ENCODE results near the gene ABTB2. TPM values are rescaled to one million over a fixed set of nuclear protein-coding genes. Genes with fewer than 3 reads are reported as not detected.

ABTB2 gene
- polyA plus RNA-seq, 1 of the 3 experiments (the other 2 are of a cell fraction), result 7.8 TPM

- CTCF ChIA-PET, result interaction anchor here (1.1 kb wide), 1 partner anchor 12 kb away, joined by 3 read pairs; no protein-coding TSS in a partner anchor
- H3K27me3 ChIP-seq (ENCODE audit: insufficient read depth), result no peaks in the 10 kb centered on the region
- H3K9me2 ChIP-seq, result no peaks in the 10 kb centered on the region
- H3K4me3 ChIP-seq (ENCODE audit: low read depth in 2 of 2, low read length in 1 of 2), result no peak overlapping the region
- DNase-seq, result no peak
- POLR2A ChIA-PET, result no interaction called here
- no peak overlapping the region for H3K4me2 ChIP-seq
- no peak overlapping the region for H3K27ac ChIP-seq (ENCODE audit: low read depth in 2 of 2, low read length in 1 of 2)
- no peak overlapping the region for H2AFZ ChIP-seq (ENCODE audit: low read depth)
- no peaks in the 10 kb centered on the region for H3K36me3 ChIP-seq (replicated peaks in 1 of 2; ENCODE audit: control insufficient read depth in 1 of 2, insufficient read depth in 2 of 2, low read length in 1 of 2)
- TF ChIP-seq TCF12 (IDR thresholded peaks at IDR 0.05), result no peak
- TF ChIP-seq, protein P1, sequence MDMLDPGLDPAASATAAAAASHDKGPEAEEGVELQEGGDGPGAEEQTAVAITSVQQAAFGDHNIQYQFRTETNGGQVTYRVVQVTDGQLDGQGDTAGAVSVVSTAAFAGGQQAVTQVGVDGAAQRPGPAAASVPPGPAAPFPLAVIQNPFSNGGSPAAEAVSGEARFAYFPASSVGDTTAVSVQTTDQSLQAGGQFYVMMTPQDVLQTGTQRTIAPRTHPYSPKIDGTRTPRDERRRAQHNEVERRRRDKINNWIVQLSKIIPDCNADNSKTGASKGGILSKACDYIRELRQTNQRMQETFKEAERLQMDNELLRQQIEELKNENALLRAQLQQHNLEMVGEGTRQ (IDR thresholded peaks at IDR 0.05; ENCODE audit: borderline replicate concordance, low read depth, low read length), result no peak
- no peak for TF ChIP-seq RAD21 (IDR thresholded peaks at IDR 0.05; ENCODE audit: low read length)
- TF ChIP-seq CHD2 (IDR thresholded peaks at IDR 0.05; ENCODE audit: low read length, partially characterized antibody), result no peak
- no peak for TF ChIP-seq NRF1 (IDR thresholded peaks at IDR 0.05; ENCODE audit: low read depth, low read length)
- TF ChIP-seq TAF1 (IDR thresholded peaks at IDR 0.05; ENCODE audit: borderline replicate concordance, low read depth, low read length), result no peak
- no peak for TF ChIP-seq TEAD4 (IDR thresholded peaks at IDR 0.05; ENCODE audit: borderline replicate concordance, insufficient read depth)
- TF ChIP-seq SIN3A (IDR thresholded peaks at IDR 0.05; ENCODE audit: borderline replicate concordance, low read depth, low read length), result no peak
- no peaks in the 10 kb centered on the region for H3F3A ChIP-seq (replicated peaks; ENCODE audit: insufficient read depth)
- no peaks in the 10 kb centered on the region for H3K79me2 ChIP-seq (ENCODE audit: insufficient read depth)
- H3K9ac ChIP-seq, result no peak overlapping the region
- no peaks in the 10 kb centered on the region for H3K9me3 ChIP-seq
- peaks cover 8 to 10% of the 10 kb centered on the region in 2 experiments; a peak in 2 of 4 replicates for H3K4me1 ChIP-seq (ENCODE audit: control insufficient read depth in 1 of 2, insufficient read depth in 2 of 2, low read depth in 1 of 2, low read length in 1 of 2)
- H4K20me1 ChIP-seq (ENCODE audit: insufficient read depth), result no peaks in the 10 kb centered on the region
These were observed 135.8 kb downstream of the ABTB2 start for GRCh38 chr11:34222030-34222429.

GRCh38 chr11:34219941-34220370 lies 137.9 kb downstream of the ABTB2 start:
- H3K27ac ChIP-seq (ENCODE audit: low read depth in 2 of 2, low read length in 1 of 2), result no peak overlapping the region
- H3K4me2 ChIP-seq, result no peak overlapping the region
- H3K9me2 ChIP-seq, result no peaks in the 10 kb centered on the region
- WGBS (ENCODE audit: low lambda C conversion rate), result 83% methylated on average over 5 of the region's 5 CpGs
- no peaks in the 10 kb centered on the region for H3K79me2 ChIP-seq (ENCODE audit: insufficient read depth)
- no peak overlapping the region for H2AFZ ChIP-seq (ENCODE audit: low read depth)
- H3K4me1 ChIP-seq (ENCODE audit: control insufficient read depth in 1 of 2, insufficient read depth in 2 of 2, low read depth in 1 of 2, low read length in 1 of 2), result peaks cover 10 to 12% of the 10 kb centered on the region in 2 experiments; a peak in 3 of 4 replicates
- no peak overlapping the region for H3K9ac ChIP-seq
- H3K4me3 ChIP-seq (ENCODE audit: low read depth in 2 of 2, low read length in 1 of 2), result no peak overlapping the region
- CTCF ChIA-PET, result interaction anchor here (0.7 to 1.4 kb wide), 6 partner anchors 10 to 67 kb away, joined by 3 to 5 read pairs (median 4); no protein-coding TSS in a partner anchor
- TF ChIP-seq RXRA (IDR thresholded peaks at IDR 0.05; ENCODE audit: borderline replicate concordance, low read depth), result no peak
- TF ChIP-seq SMC3 (IDR thresholded peaks at IDR 0.05; ENCODE audit: low read depth, low read length), result no peak
- no peaks in the 10 kb centered on the region for H3K36me3 ChIP-seq (replicated peaks in 1 of 2; ENCODE audit: control insufficient read depth in 1 of 2, insufficient read depth in 2 of 2, low read length in 1 of 2)
- H3K27me3 ChIP-seq (ENCODE audit: insufficient read depth), result no peaks in the 10 kb centered on the region
- no peak for DNase-seq
- H3K9me3 ChIP-seq, result no peaks in the 10 kb centered on the region
- peaks cover 6% of the 10 kb centered on the region for H3F3A ChIP-seq (replicated peaks; ENCODE audit: insufficient read depth)
- POLR2A ChIA-PET, result no interaction called here
- no peaks in the 10 kb centered on the region for H4K20me1 ChIP-seq (ENCODE audit: insufficient read depth)

DNA sequence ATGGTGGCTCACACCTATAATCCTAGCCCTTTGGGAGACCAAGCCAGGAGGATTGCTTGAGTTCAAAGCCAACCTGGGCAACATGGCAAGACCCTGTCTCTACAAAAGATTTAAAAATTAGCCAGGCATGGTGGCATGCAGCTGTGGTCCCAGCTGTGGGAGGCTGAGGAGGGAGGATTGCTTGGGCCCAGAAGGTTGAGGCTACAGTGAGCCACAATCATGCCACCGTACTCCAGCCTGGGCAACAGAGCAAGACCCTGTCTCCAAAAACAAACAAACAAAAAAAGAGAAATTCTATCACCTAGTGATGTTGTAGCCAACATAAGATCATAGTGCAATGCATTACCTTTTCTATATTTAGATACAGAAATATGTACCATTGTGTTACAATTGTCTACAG lies 138.5 kb downstream of the ABTB2 start:
- ChIA-PET POLR2A (no interaction called here), CTCF (interaction anchor here (0.7 to 1.4 kb wide), 2 partner anchors 15 to 45 kb away, joined by 4 to 5 read pairs; no protein-coding TSS in a partner anchor)
- no peak overlapping the region for H3K27ac ChIP-seq (ENCODE audit: low read depth in 2 of 2, low read length in 1 of 2)
- 100% methylated on average over 1 of the region's 1 CpG for WGBS (ENCODE audit: low lambda C conversion rate)
- H3K36me3 ChIP-seq (replicated peaks in 1 of 2; ENCODE audit: control insufficient read depth in 1 of 2, insufficient read depth in 2 of 2, low read length in 1 of 2), result no peaks in the 10 kb centered on the region
- no peak overlapping the region for H3K4me2 ChIP-seq
- H4K20me1 ChIP-seq (ENCODE audit: insufficient read depth), result no peaks in the 10 kb centered on the region
- H2AFZ ChIP-seq (ENCODE audit: low read depth), result no peak overlapping the region
- H3K4me1 ChIP-seq (ENCODE audit: control insufficient read depth in 1 of 2, insufficient read depth in 2 of 2, low read depth in 1 of 2, low read length in 1 of 2), result peaks cover 12 to 15% of the 10 kb centered on the region in 2 experiments; a peak in 3 of 4 replicates
- H3K4me3 ChIP-seq (ENCODE audit: low read depth in 2 of 2, low read length in 1 of 2), result no peak overlapping the region
- H3K79me2 ChIP-seq (ENCODE audit: insufficient read depth), result no peaks in the 10 kb centered on the region
- no peaks in the 10 kb centered on the region for H3K9me3 ChIP-seq
- DNase-seq, result no peak
- no peaks in the 10 kb centered on the region for H3K27me3 ChIP-seq (ENCODE audit: insufficient read depth)
- H3F3A ChIP-seq (replicated peaks; ENCODE audit: insufficient read depth), result peaks cover 9% of the 10 kb centered on the region
- no peak overlapping the region for H3K9ac ChIP-seq
- no peaks in the 10 kb centered on the region for H3K9me2 ChIP-seq
- TF ChIP-seq GABPA (IDR thresholded peaks at IDR 0.05; ENCODE audit: low read depth), result no peak
- no peak for TF ChIP-seq FOXJ3 (CRISPR knock-in tag; IDR thresholded peaks at IDR 0.05)
- TF ChIP-seq EP300 (IDR thresholded peaks at IDR 0.05; ENCODE audit: borderline replicate concordance in 1 of 2, low read depth in 1 of 2, low read length in 1 of 2), result no peak
- TF ChIP-seq REST (IDR thresholded peaks at IDR 0.05; ENCODE audit: low read depth, low read length), result no peak
- TF ChIP-seq, protein P2, sequence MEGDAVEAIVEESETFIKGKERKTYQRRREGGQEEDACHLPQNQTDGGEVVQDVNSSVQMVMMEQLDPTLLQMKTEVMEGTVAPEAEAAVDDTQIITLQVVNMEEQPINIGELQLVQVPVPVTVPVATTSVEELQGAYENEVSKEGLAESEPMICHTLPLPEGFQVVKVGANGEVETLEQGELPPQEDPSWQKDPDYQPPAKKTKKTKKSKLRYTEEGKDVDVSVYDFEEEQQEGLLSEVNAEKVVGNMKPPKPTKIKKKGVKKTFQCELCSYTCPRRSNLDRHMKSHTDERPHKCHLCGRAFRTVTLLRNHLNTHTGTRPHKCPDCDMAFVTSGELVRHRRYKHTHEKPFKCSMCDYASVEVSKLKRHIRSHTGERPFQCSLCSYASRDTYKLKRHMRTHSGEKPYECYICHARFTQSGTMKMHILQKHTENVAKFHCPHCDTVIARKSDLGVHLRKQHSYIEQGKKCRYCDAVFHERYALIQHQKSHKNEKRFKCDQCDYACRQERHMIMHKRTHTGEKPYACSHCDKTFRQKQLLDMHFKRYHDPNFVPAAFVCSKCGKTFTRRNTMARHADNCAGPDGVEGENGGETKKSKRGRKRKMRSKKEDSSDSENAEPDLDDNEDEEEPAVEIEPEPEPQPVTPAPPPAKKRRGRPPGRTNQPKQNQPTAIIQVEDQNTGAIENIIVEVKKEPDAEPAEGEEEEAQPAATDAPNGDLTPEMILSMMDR (IDR thresholded peaks at IDR 0.05), result no peak
- TF ChIP-seq FOXM1 (IDR thresholded peaks at IDR 0.05; ENCODE audit: low read depth), result no peak
- TF ChIP-seq RCOR1 (IDR thresholded peaks at IDR 0.05; ENCODE audit: low read length), result no peak

Data from SK-N-SH (cell line).